HEK293 (cell line): ENCODE results near the gene NOVA2.

ENCODE experiments used
- CTCF ChIA-PET: fragments of 350-600 bp; formaldehyde crosslinking; extraction: SDS; loops from one replicate; lab custom pipeline; 2021; ENCODE audit warnings: antibody characterized with exemption; lab: Yijun Ruan, JAX
- POLR2A ChIA-PET: fragments of 300-600 bp; formaldehyde crosslinking; extraction: SDS; loops from one replicate; lab custom pipeline; 2020; ENCODE audit warnings: antibody characterized with exemption, inconsistent platforms; lab: Yijun Ruan, JAX
- H3K27ac ChIP-seq: fragments of 200-500 bp; sonication (Bioruptor generic); 2 replicates; pipeline ENCODE4 v1.5.1; 2014; ENCODE audit warnings: low read depth, low read length, control low read depth, inconsistent platforms; ENCODE audit errors: extremely low read depth
- H3K36me3 ChIP-seq, 2 experiments: fragments of 200-500 bp in 1 of 2; sonication (Bioruptor generic) in 1 of 2; 1 replicate in 1 of 2; 2 replicates in 1 of 2; pipeline ENCODE4 v1.5.1; 2014 to 2017; ENCODE audit warnings: inconsistent platforms in 2 of 2, low read length in 2 of 2; ENCODE audit not compliant: control insufficient read depth in 2 of 2, insufficient read depth in 1 of 2
- H3K4me1 ChIP-seq: fragments of 200-500 bp; sonication (Bioruptor generic); 2 replicates; pipeline ENCODE4 v1.5.1; 2014; ENCODE audit warnings: mild to moderate bottlenecking, low read length, inconsistent platforms; ENCODE audit not compliant: control insufficient read depth, insufficient read depth
- H3K4me3 ChIP-seq: 2 replicates; pipeline ENCODE4 v1.5.1; 2011; ENCODE audit warnings: low read depth, mild to moderate bottlenecking, control low read depth, low read length, moderate library complexity
- H3K9me3 ChIP-seq: fragments of 200-500 bp; sonication (Bioruptor generic); 2 replicates; pipeline ENCODE4 v1.5.1; 2014; ENCODE audit warnings: low read depth, low read length, inconsistent platforms; ENCODE audit not compliant: control insufficient read depth, insufficient read depth
- EGR2 ChIP-seq: fragments of 450-650 bp; formaldehyde crosslinking; IDR thresholded peaks from 2 replicates; pipeline ENCODE4 v1.5.1; 2016; ENCODE audit warnings: low read depth, missing biosample characterization, missing genetic modification characterization
- IKZF3 ChIP-seq: fragments of 450-650 bp; IDR thresholded peaks from 2 replicates; pipeline ENCODE4 v1.5.0; 2018; ENCODE audit warnings: missing biosample characterization, mild to moderate bottlenecking, missing genetic modification characterization, moderate library complexity
- KLF16 ChIP-seq: fragments of 450-650 bp; formaldehyde crosslinking; IDR thresholded peaks from 2 replicates; pipeline ENCODE4 v1.5.1; 2017; ENCODE audit warnings: missing biosample characterization, missing genetic modification characterization
- KLF8 ChIP-seq: fragments of 450-650 bp; formaldehyde crosslinking; IDR thresholded peaks from 2 replicates; pipeline ENCODE4 v1.5.1; 2016; ENCODE audit warnings: missing biosample characterization, missing genetic modification characterization
- KLF9 ChIP-seq: fragments of 450-650 bp; formaldehyde crosslinking; IDR thresholded peaks from 2 replicates; pipeline ENCODE4 v1.5.1; 2016; ENCODE audit warnings: missing biosample characterization, missing genetic modification characterization, low read depth
- PRDM1 ChIP-seq: fragments of 450-650 bp; formaldehyde crosslinking; IDR thresholded peaks from 2 replicates; pipeline ENCODE4; 2016; ENCODE audit warnings: missing biosample characterization, missing genetic modification characterization
- SCRT1 ChIP-seq: fragments of 450-650 bp; formaldehyde crosslinking; IDR thresholded peaks from 2 replicates; pipeline ENCODE4 v1.5.1; 2016; ENCODE audit warnings: missing biosample characterization, missing genetic modification characterization, borderline replicate concordance
- SCRT2 ChIP-seq: fragments of 450-650 bp; formaldehyde crosslinking; IDR thresholded peaks from 2 replicates; pipeline ENCODE4 v1.5.1; 2016; ENCODE audit warnings: missing biosample characterization, missing genetic modification characterization
- ZBTB17 ChIP-seq: fragments of 450-650 bp; formaldehyde crosslinking; IDR thresholded peaks from 2 replicates; pipeline ENCODE4 v1.5.1; 2016; ENCODE audit warnings: missing biosample characterization, missing genetic modification characterization
- ZBTB20 ChIP-seq: fragments of 450-650 bp; formaldehyde crosslinking; IDR thresholded peaks from 2 replicates; pipeline ENCODE4 v1.5.1; 2016; ENCODE audit warnings: missing biosample characterization, missing genetic modification characterization
- ZBTB7A ChIP-seq: fragments of 450-650 bp; formaldehyde crosslinking; IDR thresholded peaks from 2 replicates; pipeline ENCODE4 v1.5.1; 2016; ENCODE audit warnings: low read depth, missing biosample characterization, missing genetic modification characterization
- ZFP37 ChIP-seq: fragments of 450-650 bp; formaldehyde crosslinking; IDR thresholded peaks from 2 replicates; pipeline ENCODE4 v1.5.1; 2016; ENCODE audit warnings: missing biosample characterization, missing genetic modification characterization
- ZFP41 ChIP-seq: fragments of 450-650 bp; formaldehyde crosslinking; IDR thresholded peaks from 2 replicates; pipeline ENCODE4 v1.5.1; 2016; ENCODE audit warnings: missing biosample characterization, missing genetic modification characterization, borderline replicate concordance
- ZNF121 ChIP-seq: fragments of 450-650 bp; formaldehyde crosslinking; IDR thresholded peaks from 2 replicates; pipeline ENCODE4 v1.5.1; 2016; ENCODE audit warnings: missing biosample characterization, missing genetic modification characterization
- ZNF155 ChIP-seq: fragments of 450-650 bp; formaldehyde crosslinking; IDR thresholded peaks from 2 replicates; pipeline ENCODE4 v1.5.1; 2016; ENCODE audit warnings: missing biosample characterization, missing genetic modification characterization
- ZNF24 ChIP-seq: fragments of 450-650 bp; formaldehyde crosslinking; IDR thresholded peaks from 2 replicates; pipeline ENCODE4 v1.5.1; 2016; ENCODE audit warnings: missing biosample characterization, missing genetic modification characterization
- ZNF335 ChIP-seq: fragments of 450-650 bp; formaldehyde crosslinking; conservative IDR thresholded peaks from 2 replicates; pipeline ENCODE4 v1.5.1; 2016; ENCODE audit warnings: missing biosample characterization, missing genetic modification characterization
- ZNF341 ChIP-seq: fragments of 450-650 bp; formaldehyde crosslinking; IDR thresholded peaks from 2 replicates; pipeline ENCODE4; 2016; ENCODE audit warnings: low read depth, missing biosample characterization, missing genetic modification characterization
- ZNF514 ChIP-seq: fragments of 450-650 bp; formaldehyde crosslinking; IDR thresholded peaks from 2 replicates; pipeline ENCODE4 v1.5.1; 2016; ENCODE audit warnings: missing biosample characterization, missing genetic modification characterization
- ZNF530 ChIP-seq: fragments of 450-650 bp; formaldehyde crosslinking; IDR thresholded peaks from 2 replicates; pipeline ENCODE4 v1.5.1; 2016; ENCODE audit warnings: low read depth, missing biosample characterization, missing genetic modification characterization
- ZNF580 ChIP-seq: fragments of 450-650 bp; formaldehyde crosslinking; IDR thresholded peaks from 2 replicates; pipeline ENCODE4 v1.5.1; 2016; ENCODE audit warnings: missing biosample characterization, missing genetic modification characterization
- ZNF600 ChIP-seq: fragments of 450-650 bp; formaldehyde crosslinking; IDR thresholded peaks from 2 replicates; pipeline ENCODE4 v1.5.1; 2016; ENCODE audit warnings: missing biosample characterization, missing genetic modification characterization
- ZNF629 ChIP-seq: fragments of 450-650 bp; formaldehyde crosslinking; IDR thresholded peaks from 2 replicates; pipeline ENCODE4 v1.5.1; 2017; ENCODE audit warnings: missing biosample characterization, missing genetic modification characterization
- ZNF660 ChIP-seq: fragments of 450-650 bp; IDR thresholded peaks from 2 replicates; pipeline ENCODE4 v1.5.1; 2018; ENCODE audit warnings: missing biosample characterization, mild to moderate bottlenecking, missing genetic modification characterization
- ZSCAN30 ChIP-seq: fragments of 450-650 bp; IDR thresholded peaks from 2 replicates; pipeline ENCODE4 v1.5.1; 2018; ENCODE audit warnings: missing biosample characterization, mild to moderate bottlenecking, missing genetic modification characterization, moderate library complexity
- ZXDB ChIP-seq: fragments of 450-650 bp; formaldehyde crosslinking; IDR thresholded peaks from 2 replicates; pipeline ENCODE4 v1.5.1; 2016; ENCODE audit warnings: missing biosample characterization, missing genetic modification characterization
- TF ChIP-seq, protein P1 (sequence below): fragments of 450-650 bp; formaldehyde crosslinking; IDR thresholded peaks from 2 replicates; pipeline ENCODE4 v1.5.1; 2017; ENCODE audit warnings: missing biosample characterization, missing genetic modification characterization
- TF ChIP-seq, protein P2 (sequence below): fragments of 450-650 bp; formaldehyde crosslinking; IDR thresholded peaks from 2 replicates; pipeline ENCODE4 v1.5.1; 2017; ENCODE audit warnings: missing biosample characterization, missing genetic modification characterization

The NOVA2 gene

DNA sequence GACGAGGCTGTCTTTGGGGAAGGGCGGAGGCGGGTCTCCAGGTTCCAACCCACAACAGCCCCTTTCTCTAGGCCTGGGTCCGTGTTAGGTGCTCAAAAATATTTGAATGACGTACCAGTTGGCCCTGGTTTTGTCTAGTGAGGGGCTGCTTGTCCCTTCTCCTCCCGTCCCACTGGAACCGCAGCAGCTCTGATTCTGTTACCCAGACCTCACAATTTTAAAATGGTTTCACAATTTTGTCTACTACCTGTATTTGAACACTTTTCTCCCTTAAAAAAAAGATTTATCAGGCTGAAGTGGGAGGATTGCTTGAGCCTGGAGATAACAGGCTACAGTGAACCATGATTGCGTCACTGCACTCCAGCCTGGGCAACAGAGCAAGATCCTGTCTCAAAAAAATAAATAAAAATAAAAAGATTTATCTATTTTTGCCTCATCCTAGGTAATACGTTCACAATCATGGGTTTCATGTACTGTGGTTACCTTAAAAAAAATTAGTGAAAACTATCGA, 86.4 kb downstream of the NOVA2 start:
- peak overlapping the region; percentile 65 for H3K4me3 ChIP-seq
- H3K4me1 ChIP-seq, result peaks cover 10% of the 10 kb centered on the region
- CTCF ChIA-PET, result interaction anchor here (0.5 to 2.0 kb wide), 5 partner anchors 9 to 193 kb away, joined by 3 to 8 read pairs (median 4); partner anchors contain the start of gene MYPOP
- POLR2A ChIA-PET, result interaction anchor here (1.0 to 4.1 kb wide), 3 partner anchors 15 to 104 kb away, joined by 3 to 46 read pairs (median 5); partner anchors contain the start of gene MYPOP
- H3K27ac ChIP-seq, result peak overlapping the region; percentile 61
- TF ChIP-seq ZNF335 (tag by site-specific recombination), result peak; percentile 38
- peak; percentile 77 for TF ChIP-seq ZNF121 (tag by site-specific recombination)
- TF ChIP-seq ZFP41 (tag by site-specific recombination), result no peak
- peaks cover 4 to 18% of the 10 kb centered on the region in 2 experiments; a peak in 2 of 3 replicates for H3K36me3 ChIP-seq
- H3K9me3 ChIP-seq, result no peaks in the 10 kb centered on the region

DNA sequence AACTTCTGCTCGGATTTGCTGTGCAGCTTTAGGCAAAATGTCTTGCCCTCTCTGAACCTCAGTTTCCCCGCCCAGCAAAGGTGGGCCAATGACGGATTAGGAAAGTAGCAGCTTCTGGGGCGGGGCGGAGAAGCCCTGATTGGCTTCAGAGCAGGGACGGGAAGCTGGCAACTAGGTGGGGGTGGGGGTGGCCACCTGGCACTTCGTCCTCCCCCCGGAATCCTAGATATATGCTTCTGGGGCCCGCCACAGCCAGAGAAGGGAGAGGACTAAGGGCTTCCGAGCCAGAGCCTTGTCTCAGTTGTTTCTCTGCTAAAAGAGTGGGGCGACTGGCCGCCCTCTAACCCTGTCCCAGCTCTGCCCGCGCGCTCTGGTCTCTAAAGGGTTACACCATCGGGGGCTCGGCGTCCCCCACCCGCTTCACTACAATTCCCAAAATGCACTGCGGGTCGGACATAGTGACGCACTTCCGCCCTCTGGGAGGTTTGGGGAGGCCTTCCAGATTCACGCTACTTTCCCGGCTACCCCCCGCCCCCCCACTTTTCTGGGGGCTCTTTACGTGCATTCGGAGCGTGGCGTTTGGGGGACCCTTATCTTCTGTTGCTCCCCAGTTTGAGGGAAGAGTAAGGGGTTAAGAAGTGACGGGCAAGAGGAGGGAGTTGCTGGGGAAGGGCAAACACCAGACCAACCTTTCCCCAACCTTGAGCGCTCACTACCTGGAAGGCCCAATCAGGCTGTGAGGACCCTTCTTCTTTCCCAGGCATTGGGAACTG, 87.1 kb downstream of the NOVA2 start:
- H3K36me3 ChIP-seq, result peaks cover 3 to 16% of the 10 kb centered on the region in 2 experiments; a peak in 2 of 3 replicates
- peak overlapping the region; percentile 65 for H3K4me3 ChIP-seq
- H3K9me3 ChIP-seq, result no peaks in the 10 kb centered on the region
- H3K4me1 ChIP-seq, result peaks cover 13% of the 10 kb centered on the region
- peak overlapping the region; percentile 93 for H3K27ac ChIP-seq
- POLR2A ChIA-PET, result interaction anchor here (0.6 to 4.1 kb wide), 17 partner anchors 16 to 1386 kb away, joined by 3 to 46 read pairs (median 5); partner anchors contain the start of genes CCDC61, DACT3, FOXA3 and MYPOP
- CTCF ChIA-PET, result interaction anchor here (0.6 to 8.8 kb wide), 9 partner anchors 10 to 381 kb away, joined by 3 to 91 read pairs (median 3); partner anchors contain the start of genes FOXA3, MYPOP and SYMPK
- TF ChIP-seq ZSCAN30 (tag by site-specific recombination) (0 out of 2 replicates have a peak, but pooled peaks have one; percentile 11), ZNF600 (tag by site-specific recombination) (no peak), ZNF514 (tag by site-specific recombination) (no peak), KLF9 (tag by site-specific recombination) (peak; percentile 32; the same call in 1 of the 2 replicates), ZNF629 (tag by site-specific recombination) (peak; percentile 97), SCRT1 (tag by site-specific recombination) (no peak), KLF8 (tag by site-specific recombination) (peak; percentile 76; the same call in 1 of the 2 replicates), ZNF341 (tag by site-specific recombination) (peak; percentile 90), ZNF530 (tag by site-specific recombination) (no peak), KLF16 (tag by site-specific recombination) (peak; percentile 25; the same call in 1 of the 2 replicates), ZNF155 (tag by site-specific recombination) (no peak), ZBTB20 (tag by site-specific recombination) (peak; percentile 31; the same call in 1 of the 2 replicates), ZNF580 (tag by site-specific recombination) (peak; percentile 67), PRDM1 (peak; percentile 48; the same call in 1 of the 2 replicates), ZNF660 (tag by site-specific recombination) (peak; percentile 61; the same call in 1 of the 2 replicates), IKZF3 (no peak), EGR2 (tag by site-specific recombination) (0 out of 2 replicates have a peak, but pooled peaks have one; percentile 4), ZFP37 (tag by site-specific recombination) (peak; percentile 32; the same call in 1 of the 2 replicates), SCRT2 (tag by site-specific recombination) (no peak), ZXDB (tag by site-specific recombination) (peak; percentile 83), ZNF24 (tag by site-specific recombination) (no peak; the same call in 1 of the 2 replicates), ZBTB17 (peak; percentile 83), ZBTB7A (tag by site-specific recombination) (peak; percentile 89)
- TF ChIP-seq, protein P1, sequence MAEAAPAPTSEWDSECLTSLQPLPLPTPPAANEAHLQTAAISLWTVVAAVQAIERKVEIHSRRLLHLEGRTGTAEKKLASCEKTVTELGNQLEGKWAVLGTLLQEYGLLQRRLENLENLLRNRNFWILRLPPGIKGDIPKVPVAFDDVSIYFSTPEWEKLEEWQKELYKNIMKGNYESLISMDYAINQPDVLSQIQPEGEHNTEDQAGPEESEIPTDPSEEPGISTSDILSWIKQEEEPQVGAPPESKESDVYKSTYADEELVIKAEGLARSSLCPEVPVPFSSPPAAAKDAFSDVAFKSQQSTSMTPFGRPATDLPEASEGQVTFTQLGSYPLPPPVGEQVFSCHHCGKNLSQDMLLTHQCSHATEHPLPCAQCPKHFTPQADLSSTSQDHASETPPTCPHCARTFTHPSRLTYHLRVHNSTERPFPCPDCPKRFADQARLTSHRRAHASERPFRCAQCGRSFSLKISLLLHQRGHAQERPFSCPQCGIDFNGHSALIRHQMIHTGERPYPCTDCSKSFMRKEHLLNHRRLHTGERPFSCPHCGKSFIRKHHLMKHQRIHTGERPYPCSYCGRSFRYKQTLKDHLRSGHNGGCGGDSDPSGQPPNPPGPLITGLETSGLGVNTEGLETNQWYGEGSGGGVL (tag by site-specific recombination), result peak; percentile 29; the same call in 1 of the 2 replicates
- TF ChIP-seq, protein P2, sequence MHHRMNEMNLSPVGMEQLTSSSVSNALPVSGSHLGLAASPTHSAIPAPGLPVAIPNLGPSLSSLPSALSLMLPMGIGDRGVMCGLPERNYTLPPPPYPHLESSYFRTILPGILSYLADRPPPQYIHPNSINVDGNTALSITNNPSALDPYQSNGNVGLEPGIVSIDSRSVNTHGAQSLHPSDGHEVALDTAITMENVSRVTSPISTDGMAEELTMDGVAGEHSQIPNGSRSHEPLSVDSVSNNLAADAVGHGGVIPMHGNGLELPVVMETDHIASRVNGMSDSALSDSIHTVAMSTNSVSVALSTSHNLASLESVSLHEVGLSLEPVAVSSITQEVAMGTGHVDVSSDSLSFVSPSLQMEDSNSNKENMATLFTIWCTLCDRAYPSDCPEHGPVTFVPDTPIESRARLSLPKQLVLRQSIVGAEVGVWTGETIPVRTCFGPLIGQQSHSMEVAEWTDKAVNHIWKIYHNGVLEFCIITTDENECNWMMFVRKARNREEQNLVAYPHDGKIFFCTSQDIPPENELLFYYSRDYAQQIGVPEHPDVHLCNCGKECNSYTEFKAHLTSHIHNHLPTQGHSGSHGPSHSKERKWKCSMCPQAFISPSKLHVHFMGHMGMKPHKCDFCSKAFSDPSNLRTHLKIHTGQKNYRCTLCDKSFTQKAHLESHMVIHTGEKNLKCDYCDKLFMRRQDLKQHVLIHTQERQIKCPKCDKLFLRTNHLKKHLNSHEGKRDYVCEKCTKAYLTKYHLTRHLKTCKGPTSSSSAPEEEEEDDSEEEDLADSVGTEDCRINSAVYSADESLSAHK (tag by site-specific recombination), result 0 out of 2 replicates have a peak, but pooled peaks have one; percentile 19
